Activated T-cell treated with anti-CD3 and anti-CD28 coated beads, Interleukin-2, amount 50 U/mL, for 4 hours (primary cell): ENCODE measurements around the gene S100PBP. TPM values are rescaled to one million over a fixed set of nuclear protein-coding genes. Genes with fewer than 3 reads are reported as not detected.
"Not testable (repeated sequence)": the region's sequence is repeated elsewhere in the genome, so short reads cannot be mapped to it uniquely, and the experiment has no call there.

Experiments
- ATAC-seq, 2 donors: fragments of 200-7000 bp; cut with Tn5 transposase; one replicate each; pipeline ENCODE4 v1.10.0; 2021
- DNase-seq: peaks from one replicate; pipeline ENCODE4 v3.0.0-alpha.2; 2020
- H3K27me3 Mint-ChIP-seq: one replicate; pipeline ENCODE4 v1.8.0; 2021; ENCODE audit warnings: low read depth, mixed read lengths
- H3K36me3 Mint-ChIP-seq: one replicate; pipeline ENCODE4 v1.8.0; 2022; ENCODE audit warnings: mixed read lengths; ENCODE audit not compliant: insufficient read depth
- H3K4me1 Mint-ChIP-seq: one replicate; pipeline ENCODE4 v1.8.0; 2021; ENCODE audit warnings: low read depth, mixed read lengths
- H3K4me3 Mint-ChIP-seq: one replicate; pipeline ENCODE4 v1.8.0; 2021; ENCODE audit warnings: mild to moderate bottlenecking, moderate library complexity, mixed read lengths
- H3K9me3 Mint-ChIP-seq: one replicate; pipeline ENCODE4 v1.8.0; 2021; ENCODE audit warnings: mixed read lengths
- total RNA-seq, 3 donors: library from RNA; stranded (reverse); gene quantifications; one replicate each; pipeline ENCODE4 v1.2.1, GENCODE V29; 2021

Gene S100PBP
- total RNA-seq, 3 donors from 2014 or later = 14.9 to 19.6 (median 15.8) TPM

DNA sequence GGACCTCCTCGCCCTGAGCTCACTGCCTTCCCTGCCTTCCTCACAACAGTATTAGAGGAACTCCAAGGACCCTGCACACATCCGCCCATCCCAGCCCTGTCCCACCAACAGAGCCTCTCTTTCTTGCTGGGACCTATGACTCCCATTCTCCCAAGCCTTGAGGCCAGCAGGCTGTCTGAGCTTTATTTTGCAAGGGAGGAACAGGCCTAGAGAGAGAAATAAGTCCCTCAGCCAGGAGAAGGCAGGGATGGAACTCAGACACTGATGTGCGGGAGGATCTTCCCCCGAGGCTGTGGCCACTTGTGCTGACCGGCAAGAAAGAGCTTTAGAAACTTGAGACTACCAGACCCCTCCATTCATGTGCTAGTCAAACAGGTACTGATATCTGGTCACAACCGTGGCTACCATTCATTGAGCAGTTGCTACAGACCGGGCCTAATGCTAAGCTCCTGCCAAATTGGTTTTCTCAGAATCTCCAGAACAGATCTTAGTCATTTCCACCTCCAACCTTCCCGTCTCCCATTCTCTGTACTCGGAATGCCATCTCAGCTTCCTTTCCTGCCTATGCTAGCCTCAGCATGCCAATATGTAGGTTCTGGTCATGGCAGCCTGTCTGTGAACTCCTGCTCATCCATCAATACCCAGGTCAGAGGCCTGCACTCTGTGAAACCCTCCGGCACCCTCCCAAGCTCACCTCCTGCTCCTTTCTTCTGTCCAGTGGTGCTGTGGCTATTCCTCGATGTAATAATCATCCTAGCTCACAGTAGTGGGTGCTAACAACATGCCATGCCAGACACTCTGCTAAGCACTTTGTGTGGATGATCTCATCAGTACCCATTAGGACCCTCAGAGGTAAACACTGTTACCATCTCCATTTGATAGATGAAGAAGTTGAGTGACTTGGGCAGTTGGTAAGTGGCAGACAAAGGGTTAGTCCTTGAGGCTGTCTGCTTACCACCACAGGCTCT lies 79.9 kb downstream of the S100PBP start:
- DNase-seq = no peak
- peaks cover 11% of the 10 kb centered on the region for H3K4me1 Mint-ChIP-seq
- no peak for ATAC-seq
- H3K4me3 Mint-ChIP-seq = no peak overlapping the region
- no peaks in the 10 kb centered on the region for H3K9me3 Mint-ChIP-seq
- H3K27me3 Mint-ChIP-seq = peaks cover 61% of the 10 kb centered on the region
- no peaks in the 10 kb centered on the region for H3K36me3 Mint-ChIP-seq

DNA sequence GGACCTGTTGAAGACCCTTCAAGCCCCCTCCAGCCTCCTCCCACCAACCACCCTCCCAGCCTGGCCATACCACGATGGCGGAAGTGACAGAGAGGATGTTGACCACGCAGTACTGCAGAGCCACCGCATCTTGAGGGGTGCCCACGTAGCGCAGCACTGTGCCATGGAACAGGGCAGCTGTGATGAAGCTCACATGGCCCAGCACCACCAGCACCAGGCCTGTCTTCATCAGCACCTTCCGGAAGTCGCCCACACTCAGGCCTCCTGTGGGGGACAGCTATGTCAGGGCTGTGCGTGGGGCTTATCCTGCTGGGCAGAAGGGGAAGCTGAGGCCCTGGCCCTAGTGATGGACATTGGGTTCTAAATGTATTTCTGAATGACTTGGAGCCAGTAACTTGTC lies 80.6 kb downstream of the S100PBP start:
- H3K4me1 Mint-ChIP-seq = peaks cover 7% of the 10 kb centered on the region

DNA sequence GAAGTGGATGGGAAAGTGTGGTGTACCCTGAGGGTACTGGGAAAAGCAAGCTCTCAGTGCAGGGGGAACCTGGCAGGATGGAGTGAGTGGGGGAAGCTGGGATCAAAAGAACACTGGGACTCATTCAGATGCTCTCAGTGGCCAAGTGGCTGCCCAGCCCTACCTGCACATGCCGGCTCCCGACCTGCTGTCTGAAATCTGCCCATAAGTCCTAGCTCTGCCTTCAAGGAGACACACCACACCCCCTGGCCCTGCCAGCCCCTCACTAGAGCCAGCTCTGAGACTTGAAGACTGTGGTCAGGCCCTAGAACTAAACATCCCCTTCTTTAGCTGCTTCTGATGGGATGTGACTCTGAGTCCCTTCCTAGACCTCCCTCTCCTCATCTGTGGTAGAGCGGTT lies 81.5 kb downstream of the S100PBP start:
- H3K4me3 Mint-ChIP-seq = no peak overlapping the region
- no peak for DNase-seq
- H3K27me3 Mint-ChIP-seq = peaks cover 61% of the 10 kb centered on the region
- H3K36me3 Mint-ChIP-seq = no peaks in the 10 kb centered on the region
- H3K4me1 Mint-ChIP-seq = peaks cover 7% of the 10 kb centered on the region
- no peak for ATAC-seq
- H3K9me3 Mint-ChIP-seq = no peaks in the 10 kb centered on the region

More for the DNA sequence above, 80.6 kb downstream of the S100PBP start:
- no peaks in the 10 kb centered on the region for H3K9me3 Mint-ChIP-seq
- peaks cover 62% of the 10 kb centered on the region for H3K27me3 Mint-ChIP-seq
- H3K4me3 Mint-ChIP-seq = no peak overlapping the region
- DNase-seq (no peak), ATAC-seq (no peak)
- H3K36me3 Mint-ChIP-seq = no peaks in the 10 kb centered on the region

DNA sequence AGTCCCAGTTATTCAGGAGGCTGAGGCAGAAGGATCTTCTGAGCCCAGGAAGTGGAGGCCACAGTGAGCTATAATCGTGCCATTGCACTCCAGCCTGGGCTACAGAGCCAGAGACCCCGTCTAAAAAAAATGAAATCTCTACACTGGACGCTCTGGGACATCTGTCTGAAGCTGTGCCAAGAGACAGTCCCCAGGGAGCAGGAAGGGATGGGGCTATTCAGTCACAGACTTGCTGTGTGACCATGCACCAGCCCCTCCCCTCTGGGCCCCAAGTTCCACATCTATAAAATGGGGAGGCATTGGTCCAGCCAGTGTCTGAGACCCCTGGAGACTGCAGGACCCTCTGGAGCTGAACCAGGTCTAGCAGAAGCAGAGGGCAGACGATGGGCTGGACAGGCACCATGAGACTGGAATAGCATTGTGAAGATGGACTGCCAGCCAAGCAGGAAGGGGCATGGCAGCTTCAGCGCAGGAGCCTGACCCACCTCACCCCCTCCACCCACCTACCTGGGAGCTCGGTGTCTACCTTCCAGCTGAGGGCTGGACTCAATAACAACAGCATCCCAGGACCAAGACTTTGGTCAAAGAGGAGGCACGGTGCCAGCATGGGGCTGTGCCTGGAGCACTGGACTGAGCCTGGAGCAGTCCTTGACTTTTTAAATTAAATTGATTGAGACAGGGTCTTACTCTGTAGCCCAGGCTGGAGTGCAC lies 82.3 kb downstream of the S100PBP start:
- peaks cover 61% of the 10 kb centered on the region for H3K27me3 Mint-ChIP-seq
- ATAC-seq (no peak), DNase-seq (no peak)
- peaks cover 7% of the 10 kb centered on the region for H3K4me1 Mint-ChIP-seq
- H3K9me3 Mint-ChIP-seq = no peaks in the 10 kb centered on the region
- no peaks in the 10 kb centered on the region for H3K36me3 Mint-ChIP-seq
- H3K4me3 Mint-ChIP-seq = peak overlapping the region; percentile 52

DNA sequence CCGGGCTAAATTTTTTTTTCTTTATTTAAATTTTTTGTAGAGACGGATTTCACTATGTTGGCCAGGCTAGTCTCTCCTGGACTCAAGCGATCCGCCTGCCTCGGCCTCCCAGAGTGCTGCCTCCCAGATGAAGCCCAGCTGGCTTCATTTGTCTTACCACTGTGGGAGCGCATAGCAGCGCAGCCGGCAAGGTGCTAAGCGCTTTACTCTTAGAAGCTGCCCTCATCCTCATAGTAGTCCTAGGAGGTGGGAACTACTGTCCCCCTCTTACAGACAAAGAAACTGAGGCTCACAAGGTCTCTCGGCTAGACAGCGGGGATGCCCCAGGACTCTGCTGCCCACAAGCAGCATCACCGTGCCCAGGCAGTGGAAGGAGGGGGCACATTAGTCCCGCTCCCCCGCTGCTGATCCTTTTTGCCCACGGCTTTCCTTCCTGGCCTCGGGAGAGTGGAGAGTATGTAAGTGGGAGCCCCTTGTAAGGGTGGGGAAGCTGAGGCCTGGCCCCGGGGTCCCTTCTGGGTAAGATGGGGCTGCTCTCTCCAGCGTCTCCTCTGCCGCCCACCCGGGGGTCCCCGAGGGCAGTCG lies 83.0 kb downstream of the S100PBP start:
- peaks cover 7% of the 10 kb centered on the region for H3K4me1 Mint-ChIP-seq
- H3K4me3 Mint-ChIP-seq = peak overlapping the region; percentile 52
- no peaks in the 10 kb centered on the region for H3K36me3 Mint-ChIP-seq
- no peaks in the 10 kb centered on the region for H3K9me3 Mint-ChIP-seq
- no peak for DNase-seq
- no peak for ATAC-seq
- peaks cover 57% of the 10 kb centered on the region for H3K27me3 Mint-ChIP-seq

DNA sequence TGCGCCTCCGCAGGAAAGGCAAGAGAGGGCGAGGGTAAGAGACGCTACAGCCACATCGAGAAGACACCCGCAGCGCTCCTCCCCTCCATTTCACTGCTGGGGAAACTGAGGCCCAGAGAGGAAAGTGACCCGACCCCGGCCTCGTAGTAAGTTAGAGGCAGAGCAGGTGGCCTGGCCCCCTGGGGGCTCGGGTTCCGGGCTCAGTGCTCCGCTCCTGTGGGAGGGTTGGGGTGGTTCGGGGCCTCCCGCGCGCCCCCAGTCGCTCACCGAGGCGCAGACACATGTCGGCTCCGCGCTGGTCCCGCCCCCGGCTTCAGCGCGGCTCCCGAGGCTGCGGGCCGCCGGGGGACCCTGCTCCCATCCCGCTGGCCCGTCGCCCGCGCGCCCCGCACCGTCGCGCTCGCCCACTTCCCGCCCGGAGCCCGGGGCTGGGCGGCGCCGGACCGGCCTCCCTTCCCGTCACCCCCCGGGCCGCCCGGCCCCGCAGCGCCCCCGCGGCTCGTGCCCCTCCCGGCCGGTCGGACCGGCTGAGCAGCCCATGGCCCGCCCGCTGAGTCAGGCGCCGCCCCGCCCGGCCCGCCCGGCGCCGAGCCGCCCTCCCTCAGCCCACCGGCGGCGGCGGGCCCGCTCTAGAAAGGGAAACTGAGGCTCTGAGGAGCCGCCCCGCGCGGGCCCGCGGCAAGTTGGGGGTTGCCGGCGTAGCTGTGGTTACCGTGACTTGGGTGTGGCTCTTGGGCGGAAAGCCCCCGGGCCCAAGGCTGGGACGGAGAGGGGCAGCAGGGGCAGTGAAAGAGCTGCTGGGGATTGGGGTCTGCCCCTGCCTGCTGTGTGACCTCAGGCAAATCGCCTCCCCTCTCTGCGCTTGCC lies 83.7 kb downstream of the S100PBP start, which contains the start of gene TMEM54:
TMEM54 (minus strand) TSS at position 434 of the 867 bp plus-strand sequence; CDS start at position 283, 151 bp downstream.
- Mint-ChIP-seq H3K27me3 (peaks cover 53% of the 10 kb centered on the region), H3K4me1 (peaks cover 7% of the 10 kb centered on the region), H3K4me3 (peak within 1 kb of the TSS; percentile 69), H3K36me3 (no peaks in the 10 kb centered on the region), H3K9me3 (no peaks in the 10 kb centered on the region)
- ATAC-seq = peak; percentile 66 to 72
- no peak for DNase-seq

DNA sequence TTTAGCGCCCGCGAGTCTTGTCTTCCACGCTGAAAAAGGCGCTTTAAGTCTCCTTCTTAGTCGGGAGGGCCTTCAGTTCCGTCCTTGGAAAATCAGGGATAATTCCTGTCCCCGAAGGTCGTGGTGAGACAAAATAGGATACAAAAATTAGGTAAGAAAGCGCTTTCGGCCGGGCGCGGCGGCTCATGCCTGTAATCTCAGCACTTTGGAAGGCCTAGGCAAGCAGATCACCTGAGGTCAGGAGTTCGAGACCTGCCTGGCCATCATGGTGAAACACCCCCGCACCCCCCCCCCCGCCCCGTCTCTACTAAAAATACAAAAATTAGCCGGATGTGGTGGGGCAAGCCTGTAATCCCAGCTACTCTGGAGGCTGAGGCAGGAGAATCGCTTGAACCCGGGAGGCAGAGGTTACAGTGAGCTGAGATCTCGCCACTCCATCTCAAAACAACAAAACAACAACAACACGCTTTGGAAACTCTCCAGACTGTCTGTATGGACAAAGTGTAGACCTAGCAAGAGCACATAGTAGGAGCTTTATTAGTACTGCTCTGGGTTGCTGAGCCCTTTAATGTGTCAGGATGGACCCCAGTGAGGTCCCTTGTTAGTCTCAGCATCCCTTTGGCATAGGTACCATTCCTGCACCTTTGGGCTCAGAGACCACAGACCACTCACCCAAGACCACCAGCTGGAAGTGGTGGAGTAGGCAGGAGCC lies 84.5 kb downstream of the S100PBP start:
- ATAC-seq = no peak

DNA sequence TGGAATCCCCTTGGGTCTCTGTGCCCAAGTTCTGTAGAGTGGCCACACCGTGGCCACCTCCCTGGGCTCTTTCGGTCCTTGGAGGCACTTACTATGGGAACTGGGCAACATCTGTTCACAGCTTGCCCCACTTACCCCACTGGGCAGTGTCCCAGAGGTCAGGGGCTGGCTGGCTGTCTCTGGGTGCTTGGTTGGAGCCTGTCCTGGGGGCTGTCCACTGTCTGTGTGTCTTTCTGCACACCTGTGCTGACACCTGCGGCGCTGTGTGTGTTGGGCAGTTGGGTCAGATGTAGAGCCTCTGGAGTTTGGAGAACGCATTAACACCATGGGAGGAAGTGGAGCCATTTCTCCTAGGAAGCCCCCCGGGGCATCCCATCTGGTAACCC lies 85.1 kb downstream of the S100PBP start:
- Mint-ChIP-seq H3K4me1 (peaks cover 7% of the 10 kb centered on the region), H3K27me3 (peaks cover 43% of the 10 kb centered on the region), H3K9me3 (no peaks in the 10 kb centered on the region), H3K36me3 (no peaks in the 10 kb centered on the region), H3K4me3 (peak overlapping the region; percentile 69)
- DNase-seq = no peak
- no peak for ATAC-seq

More for the DNA sequence above, 84.5 kb downstream of the S100PBP start:
- Mint-ChIP-seq H3K27me3 (peaks cover 48% of the 10 kb centered on the region), H3K4me1 (peaks cover 7% of the 10 kb centered on the region), H3K9me3 (no peaks in the 10 kb centered on the region), H3K36me3 (no peaks in the 10 kb centered on the region), H3K4me3 (peak overlapping the region; percentile 69)
- DNase-seq = no peak

DNA sequence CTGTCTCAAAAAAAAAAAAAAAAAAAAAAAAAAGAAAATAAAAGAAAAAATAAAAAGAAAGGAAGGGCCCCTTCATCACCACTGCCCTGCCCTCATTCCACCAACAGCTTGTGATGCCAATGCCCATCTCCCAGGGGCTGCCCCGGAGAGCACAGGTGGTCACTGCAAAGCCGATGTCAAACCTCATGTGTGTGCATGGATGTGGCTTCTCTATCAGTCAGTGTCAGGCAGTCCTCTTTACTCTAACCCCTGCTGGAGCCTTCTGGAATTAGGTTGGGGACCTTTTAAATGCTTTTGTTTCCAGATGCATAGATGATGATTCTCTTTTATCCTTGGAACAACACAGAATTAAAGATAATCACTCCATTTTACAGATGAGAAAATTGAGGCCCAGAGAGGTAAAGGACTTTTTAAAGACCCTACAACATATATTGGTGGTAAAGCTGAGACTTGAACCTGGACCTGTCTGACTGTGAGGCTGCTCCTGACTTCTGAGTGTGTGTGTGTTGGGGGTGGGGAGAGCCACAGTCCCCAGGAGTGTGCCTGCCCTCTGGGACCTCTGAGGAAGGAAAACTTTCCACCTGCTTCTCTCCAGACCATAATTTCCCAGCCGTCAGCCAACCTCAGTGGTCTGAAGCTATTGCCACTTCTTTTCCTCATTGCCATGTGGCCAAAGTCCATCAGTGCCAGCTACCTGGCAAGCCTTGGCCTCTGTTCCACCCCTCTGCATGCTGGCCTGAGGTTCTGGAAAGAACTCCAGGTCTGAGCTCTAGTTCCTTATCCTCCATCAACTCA lies 86.7 kb downstream of the S100PBP start:
- Mint-ChIP-seq H3K9me3 (no peaks in the 10 kb centered on the region), H3K4me3 (no peak overlapping the region), H3K4me1 (peaks cover 7% of the 10 kb centered on the region), H3K27me3 (peaks cover 35% of the 10 kb centered on the region), H3K36me3 (no peaks in the 10 kb centered on the region)
- DNase-seq (no peak), ATAC-seq (no peak)

DNA sequence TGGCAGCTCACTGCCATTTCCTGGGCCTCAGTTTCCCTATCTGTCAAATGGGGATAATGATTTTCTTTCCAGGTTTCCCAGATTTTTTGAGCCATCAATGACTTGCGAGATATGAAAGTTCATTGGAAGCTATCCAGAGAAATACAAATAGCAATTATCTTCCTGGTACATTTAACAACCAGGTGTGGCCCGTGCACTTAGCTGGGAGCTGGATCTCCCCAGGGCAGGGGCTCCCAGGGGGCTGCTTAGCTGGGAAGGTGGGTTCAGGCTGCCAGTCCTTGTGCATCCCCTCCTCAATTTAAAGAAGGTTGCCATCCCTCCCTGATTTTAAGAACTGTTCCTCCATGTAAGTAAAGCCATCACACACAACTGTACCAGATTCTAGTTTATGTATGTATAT lies 87.3 kb downstream of the S100PBP start:
- Mint-ChIP-seq H3K4me1 (peaks cover 7% of the 10 kb centered on the region), H3K9me3 (no peaks in the 10 kb centered on the region), H3K4me3 (no peak overlapping the region), H3K36me3 (no peaks in the 10 kb centered on the region), H3K27me3 (peaks cover 31% of the 10 kb centered on the region)
- DNase-seq (no peak), ATAC-seq (no peak)

DNA sequence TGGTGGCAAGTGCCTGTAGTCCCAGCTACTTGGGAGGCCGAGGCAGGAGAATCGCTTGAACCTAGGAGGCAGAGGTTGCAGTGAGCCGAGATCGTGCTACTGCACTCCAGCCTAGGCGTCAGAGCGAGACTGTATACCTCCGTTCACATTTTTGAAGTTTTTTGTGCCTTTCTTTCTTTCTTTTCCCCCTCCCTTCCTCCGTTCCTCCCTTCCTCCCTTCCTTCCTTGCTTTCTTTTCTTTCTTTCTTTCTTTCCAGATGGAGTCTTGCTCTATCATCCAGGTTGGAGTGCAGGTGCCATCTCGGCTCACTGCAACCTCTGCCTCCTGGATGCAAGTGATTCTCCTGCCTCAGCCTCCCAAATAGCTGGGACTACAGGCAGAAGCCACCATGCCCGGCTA lies 88.1 kb downstream of the S100PBP start:
- not testable (repeated sequence) for H3K36me3 Mint-ChIP-seq, ATAC-seq, H3K4me3 Mint-ChIP-seq, DNase-seq, H3K4me1 Mint-ChIP-seq, H3K9me3 Mint-ChIP-seq
- peaks cover 23% of the 10 kb centered on the region for H3K27me3 Mint-ChIP-seq

DNA sequence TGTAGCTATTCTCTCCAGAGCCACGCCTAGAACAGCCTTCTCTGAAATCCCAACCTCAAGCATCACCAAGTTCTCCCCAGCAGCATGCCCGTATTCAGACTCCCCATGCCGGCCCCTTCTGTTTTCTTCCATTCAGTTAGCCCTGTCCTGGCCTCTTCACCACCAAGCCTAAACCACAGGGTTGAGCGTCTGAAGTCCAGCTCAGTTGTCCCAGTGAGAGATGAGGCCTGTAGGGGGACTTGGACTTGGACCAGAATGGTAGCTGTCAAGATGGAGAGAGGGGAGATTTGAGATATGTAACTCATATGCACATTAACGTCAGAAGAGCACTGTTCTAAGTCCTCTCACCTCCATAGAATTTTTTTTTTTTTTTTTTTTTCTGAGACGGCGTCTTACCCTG lies 89.2 kb downstream of the S100PBP start:
- no peak for ATAC-seq
- Mint-ChIP-seq H3K4me1 (peaks cover under 1% of the 10 kb centered on the region), H3K36me3 (no peaks in the 10 kb centered on the region), H3K9me3 (no peaks in the 10 kb centered on the region), H3K27me3 (peaks cover 17% of the 10 kb centered on the region), H3K4me3 (no peak overlapping the region)
- no peak for DNase-seq
